SK-N-SH (cell line): Measurements from ENCODE around the gene CLEC2D. TPM values are rescaled to one million over a fixed set of nuclear protein-coding genes. Genes with fewer than 3 reads are reported as not detected.

Source experiments
- CTCF ChIA-PET: fragments of 300-600, 350-600 bp; formaldehyde crosslinking; extraction: SDS; loops from one replicate; lab custom pipeline; 2021; lab: Yijun Ruan, JAX
- POLR2A ChIA-PET: fragments of 350-600 bp; sonication (Branson Sonifier 250); formaldehyde crosslinking; extraction: SDS; loops from one replicate; lab custom pipeline; 2020; ENCODE audit warnings: antibody characterized with exemption, inconsistent platforms; lab: Yijun Ruan, JAX
- DNase-seq: peaks from one replicate; pipeline ENCODE4 v3.0.0; 2012
- H2AFZ ChIP-seq: fragments of 200-600 bp; sonication (generic); 2 replicates; pipeline ENCODE4 v1.8.1; 2016; ENCODE audit warnings: antibody characterized with exemption, mild to moderate bottlenecking, low read depth
- H3F3A ChIP-seq: fragments of 200-600 bp; sonication (generic); replicated peaks from 2 replicates; pipeline ENCODE3; 2016; ENCODE audit warnings: antibody characterized with exemption, mild to moderate bottlenecking; ENCODE audit not compliant: insufficient read depth
- H3K27ac ChIP-seq, 2 experiments: fragments of 200-500 bp in 1 of 2; fragments of 200-600 bp in 1 of 2; sonication (Bioruptor generic) in 1 of 2; sonication (generic), shearing (Covaris generic) in 1 of 2; 2 replicates each; pipeline versions ENCODE4 v1.5.1 to v1.6.1; 2014 to 2016; ENCODE audit warnings: low read depth in 2 of 2, inconsistent platforms in 1 of 2, low read length in 1 of 2, mild to moderate bottlenecking in 1 of 2, mixed read lengths in 1 of 2
- H3K27me3 ChIP-seq: fragments of 200-600 bp; sonication (generic), shearing (Covaris generic); 2 replicates; pipeline ENCODE4 v1.6.1; 2016; ENCODE audit warnings: mixed run types; ENCODE audit not compliant: insufficient read depth
- H3K36me3 ChIP-seq, 2 experiments: fragments of 200-500 bp in 1 of 2; fragments of 200-600 bp in 1 of 2; sonication (Bioruptor generic) in 1 of 2; sonication (generic) in 1 of 2; replicated peaks in 1 of 2; 2 replicates each; pipeline versions ENCODE3 to v1.5.1; 2014 to 2016; ENCODE audit warnings: low read length in 1 of 2, mild to moderate bottlenecking in 1 of 2; ENCODE audit not compliant: insufficient read depth in 2 of 2, control insufficient read depth in 1 of 2
- H3K4me1 ChIP-seq, 2 experiments: fragments of 200-500 bp in 1 of 2; fragments of 200-600 bp in 1 of 2; sonication (Bioruptor generic) in 1 of 2; sonication (generic), shearing (Covaris generic) in 1 of 2; 2 replicates each; pipeline versions ENCODE4 v1.5.1 to v1.6.1; 2014 to 2016; ENCODE audit warnings: low read depth in 1 of 2, low read length in 1 of 2, mixed run types in 1 of 2; ENCODE audit not compliant: insufficient read depth in 2 of 2, control insufficient read depth in 1 of 2
- H3K4me2 ChIP-seq: fragments of 200-600 bp; sonication (generic), shearing (Covaris generic); 2 replicates; pipeline ENCODE4 v1.6.1; 2017; ENCODE audit warnings: mixed run types
- H3K4me3 ChIP-seq, 2 experiments: fragments of 200-500 bp in 1 of 2; fragments of 200-600 bp in 1 of 2; sonication (Bioruptor generic) in 1 of 2; sonication (generic), shearing (Covaris generic) in 1 of 2; 2 replicates each; pipeline versions ENCODE4 v1.5.1 to v1.8.1; 2014 to 2016; ENCODE audit warnings: low read depth in 2 of 2, inconsistent platforms in 1 of 2, low read length in 1 of 2, mild to moderate bottlenecking in 1 of 2, mixed read lengths in 1 of 2, moderate library complexity in 1 of 2
- H3K79me2 ChIP-seq: fragments of 200-600 bp; sonication (generic); 2 replicates; pipeline ENCODE4 v1.8.1; 2017; ENCODE audit warnings: mild to moderate bottlenecking; ENCODE audit not compliant: insufficient read depth
- H3K9ac ChIP-seq: fragments of 200-600 bp; sonication (generic); 2 replicates; pipeline ENCODE4 v1.6.1; 2017; ENCODE audit warnings: mixed run types
- H3K9me2 ChIP-seq: fragments of 200-600 bp; sonication (generic); 2 replicates; pipeline ENCODE4 v1.6.1; 2017; ENCODE audit warnings: mixed run types
- H3K9me3 ChIP-seq: fragments of 200-600 bp; sonication (generic); 2 replicates; pipeline ENCODE4 v1.6.1; 2017; ENCODE audit warnings: mixed run types, mild to moderate bottlenecking, moderate library complexity
- H4K20me1 ChIP-seq: fragments of 200-600 bp; sonication (generic); 2 replicates; pipeline ENCODE4 v1.6.1; 2017; ENCODE audit warnings: mild to moderate bottlenecking, mixed run types; ENCODE audit not compliant: insufficient read depth
- CHD2 ChIP-seq: fragments of 150-350 bp; IDR thresholded peaks from 2 replicates; pipeline ENCODE4 v1.6.1; 2018; ENCODE audit warnings: low read length; ENCODE audit not compliant: partially characterized antibody
- EP300 ChIP-seq, 2 experiments: IDR thresholded peaks; 2 replicates each; pipeline versions ENCODE4 v1.4.0 to v1.6.1; 2012; ENCODE audit warnings: borderline replicate concordance in 1 of 2, low read depth in 1 of 2, low read length in 1 of 2
- EZH2phosphoT487 ChIP-seq: fragments of 200-600 bp; sonication (generic); IDR thresholded peaks from 2 replicates; pipeline ENCODE4 v1.6.1; 2017; ENCODE audit warnings: low read depth, mixed run types, mild to moderate bottlenecking, antibody characterized with exemption, moderate library complexity, borderline replicate concordance
- FOXJ3 ChIP-seq: sonication (generic); formaldehyde crosslinking; IDR thresholded peaks from 2 replicates; pipeline ENCODE4 v1.5.1; 2020; ENCODE audit warnings: mild to moderate bottlenecking, missing genetic modification reagents
- FOXM1 ChIP-seq: IDR thresholded peaks from 2 replicates; pipeline ENCODE4 v1.4.0; 2012; ENCODE audit warnings: low read depth, mild to moderate bottlenecking
- GABPA ChIP-seq: IDR thresholded peaks from 2 replicates; pipeline ENCODE4 v1.4.0; 2012; ENCODE audit warnings: low read depth, mild to moderate bottlenecking
- GATA2 ChIP-seq: sonication (generic); formaldehyde crosslinking; IDR thresholded peaks from 2 replicates; pipeline ENCODE4 v1.5.0; 2020; ENCODE audit warnings: mild to moderate bottlenecking, missing genetic modification reagents
- JUND ChIP-seq: IDR thresholded peaks from 2 replicates; pipeline ENCODE4 v1.4.0; 2012
- MXI1 ChIP-seq: IDR thresholded peaks from 2 replicates; pipeline ENCODE4 v1.6.1; 2012; ENCODE audit warnings: mild to moderate bottlenecking, low read depth, low read length, improper control_type of control experiment
- NRF1 ChIP-seq: IDR thresholded peaks from 2 replicates; pipeline ENCODE4 v1.6.1; 2012; ENCODE audit warnings: low read depth, mild to moderate bottlenecking, low read length
- RAD21 ChIP-seq: IDR thresholded peaks from 2 replicates; pipeline ENCODE4 v1.6.1; 2012; ENCODE audit warnings: mild to moderate bottlenecking, low read length
- RCOR1 ChIP-seq: fragments of 150-350 bp; IDR thresholded peaks from 2 replicates; pipeline ENCODE4 v1.6.1; 2017; ENCODE audit warnings: antibody characterized with exemption, low read length
- RFX5 ChIP-seq: IDR thresholded peaks from 2 replicates; pipeline ENCODE4 v1.6.1; 2012; ENCODE audit warnings: mild to moderate bottlenecking, improper control_type of control experiment, low read length
- SMC3 ChIP-seq: IDR thresholded peaks from 2 replicates; pipeline ENCODE4 v1.6.1; 2012; ENCODE audit warnings: low read depth, low read length, improper control_type of control experiment
- TAF1 ChIP-seq: IDR thresholded peaks from 2 replicates; pipeline ENCODE4 v1.6.1; 2012; ENCODE audit warnings: low read depth, mild to moderate bottlenecking, low read length, moderate library complexity, borderline replicate concordance
- TEAD4 ChIP-seq: IDR thresholded peaks from 2 replicates; pipeline ENCODE4 v1.4.0; 2012; ENCODE audit warnings: mild to moderate bottlenecking, borderline replicate concordance; ENCODE audit not compliant: insufficient read depth
- YY1 ChIP-seq: IDR thresholded peaks from 2 replicates; pipeline ENCODE4 v1.4.0; 2012; ENCODE audit warnings: low read depth, mild to moderate bottlenecking
- WGBS: methylation state at CpG from one replicate; pipeline ENCODE4 v1.1.6; 2017; ENCODE audit warnings: low lambda C conversion rate; 5-methylcytosine and 5-hydroxymethylcytosine counted together
- polyA plus RNA-seq, 3 experiments: library from polyadenylated mRNA; depleted of rRNA; stranded (reverse); fragments of >200 nt; gene quantifications; 2 replicates each; pipeline ENCODE4 v1.2.3, GENCODE V29; 2012
- TF ChIP-seq, protein P1 (sequence below): IDR thresholded peaks from 2 replicates; pipeline ENCODE4 v1.4.0; 2012; ENCODE audit warnings: low read depth
- TF ChIP-seq, protein P2 (sequence below): fragments of 150-350 bp; IDR thresholded peaks from 2 replicates; pipeline ENCODE4 v1.6.1; 2016; ENCODE audit warnings: mild to moderate bottlenecking, low read depth, low read length
- TF ChIP-seq, protein P3 (sequence below): IDR thresholded peaks from 2 replicates; pipeline ENCODE4; 2012
- TF ChIP-seq, protein P4 (sequence below): fragments of 150-350 bp; IDR thresholded peaks from 2 replicates; pipeline ENCODE4 v1.6.1; 2017; ENCODE audit warnings: antibody characterized with exemption, low read length, low read depth, borderline replicate concordance
- TF ChIP-seq, protein P5 (sequence below): IDR thresholded peaks from 2 replicates; pipeline ENCODE4 v1.4.0; 2012; ENCODE audit warnings: low read depth, borderline replicate concordance

Gene CLEC2D
- polyA plus RNA-seq, 1 of the 3 experiments (the other 2 are of a cell fraction): 0.81 TPM

DNA sequence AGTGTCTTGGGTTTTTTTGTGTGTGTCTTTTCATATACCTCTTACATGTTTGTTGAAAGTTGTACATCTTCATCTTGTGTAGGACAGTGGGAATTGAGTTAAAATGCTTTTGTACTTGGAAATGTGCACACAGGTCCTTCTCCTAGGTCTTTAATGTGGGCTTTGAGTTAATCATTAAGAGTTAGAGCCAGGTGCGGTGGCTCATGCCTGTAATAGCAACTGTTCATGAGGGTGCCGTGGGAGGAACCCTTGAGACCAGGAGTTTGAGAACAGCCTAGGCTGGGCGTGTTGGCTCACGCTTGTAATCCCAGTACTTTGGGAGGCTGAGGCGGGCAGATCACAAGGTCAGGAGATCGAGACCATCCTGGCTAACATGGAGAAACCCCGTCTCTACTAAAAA lies 49.5 kb downstream of the CLEC2D start:
- ChIA-PET POLR2A (no interaction called here), CTCF (interaction anchor here (1.1 to 4.4 kb wide), 2 partner anchors 10 to 32 kb away, joined by 3 to 24 read pairs; no protein-coding TSS in a partner anchor)
- Histone ChIP-seq H3K4me2 (no peak overlapping the region), H2AFZ (no peak overlapping the region), H3K9me3 (no peaks in the 10 kb centered on the region), H3F3A (no peaks in the 10 kb centered on the region), H3K9me2 (no peaks in the 10 kb centered on the region), H3K27me3 (peaks cover 35% of the 10 kb centered on the region; the same call in 1 of the 2 replicates), H4K20me1 (no peaks in the 10 kb centered on the region), H3K9ac (no peak overlapping the region), H3K79me2 (no peaks in the 10 kb centered on the region), H3K27ac (no peak overlapping the region), H3K4me3 (no peak overlapping the region), H3K36me3 (no peaks in the 10 kb centered on the region), H3K4me1 (no peaks in the 10 kb centered on the region)
- WGBS: 29% methylated on average over 6 of the region's 7 CpGs
- DNase-seq: no peak
- TF ChIP-seq MXI1: no peak
- TF ChIP-seq FOXM1: no peak
- no peak for TF ChIP-seq CHD2
- no peak for TF ChIP-seq TEAD4
- TF ChIP-seq, protein P1, sequence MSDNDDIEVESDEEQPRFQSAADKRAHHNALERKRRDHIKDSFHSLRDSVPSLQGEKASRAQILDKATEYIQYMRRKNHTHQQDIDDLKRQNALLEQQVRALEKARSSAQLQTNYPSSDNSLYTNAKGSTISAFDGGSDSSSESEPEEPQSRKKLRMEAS: no peak
- TF ChIP-seq, protein P2, sequence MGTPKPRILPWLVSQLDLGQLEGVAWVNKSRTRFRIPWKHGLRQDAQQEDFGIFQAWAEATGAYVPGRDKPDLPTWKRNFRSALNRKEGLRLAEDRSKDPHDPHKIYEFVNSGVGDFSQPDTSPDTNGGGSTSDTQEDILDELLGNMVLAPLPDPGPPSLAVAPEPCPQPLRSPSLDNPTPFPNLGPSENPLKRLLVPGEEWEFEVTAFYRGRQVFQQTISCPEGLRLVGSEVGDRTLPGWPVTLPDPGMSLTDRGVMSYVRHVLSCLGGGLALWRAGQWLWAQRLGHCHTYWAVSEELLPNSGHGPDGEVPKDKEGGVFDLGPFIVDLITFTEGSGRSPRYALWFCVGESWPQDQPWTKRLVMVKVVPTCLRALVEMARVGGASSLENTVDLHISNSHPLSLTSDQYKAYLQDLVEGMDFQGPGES: no peak
- TF ChIP-seq GABPA: no peak
- TF ChIP-seq, protein P3, sequence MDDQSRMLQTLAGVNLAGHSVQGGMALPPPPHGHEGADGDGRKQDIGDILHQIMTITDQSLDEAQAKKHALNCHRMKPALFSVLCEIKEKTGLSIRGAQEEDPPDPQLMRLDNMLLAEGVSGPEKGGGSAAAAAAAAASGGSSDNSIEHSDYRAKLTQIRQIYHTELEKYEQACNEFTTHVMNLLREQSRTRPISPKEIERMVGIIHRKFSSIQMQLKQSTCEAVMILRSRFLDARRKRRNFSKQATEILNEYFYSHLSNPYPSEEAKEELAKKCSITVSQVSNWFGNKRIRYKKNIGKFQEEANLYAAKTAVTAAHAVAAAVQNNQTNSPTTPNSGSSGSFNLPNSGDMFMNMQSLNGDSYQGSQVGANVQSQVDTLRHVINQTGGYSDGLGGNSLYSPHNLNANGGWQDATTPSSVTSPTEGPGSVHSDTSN: no peak
- TF ChIP-seq, protein P4, sequence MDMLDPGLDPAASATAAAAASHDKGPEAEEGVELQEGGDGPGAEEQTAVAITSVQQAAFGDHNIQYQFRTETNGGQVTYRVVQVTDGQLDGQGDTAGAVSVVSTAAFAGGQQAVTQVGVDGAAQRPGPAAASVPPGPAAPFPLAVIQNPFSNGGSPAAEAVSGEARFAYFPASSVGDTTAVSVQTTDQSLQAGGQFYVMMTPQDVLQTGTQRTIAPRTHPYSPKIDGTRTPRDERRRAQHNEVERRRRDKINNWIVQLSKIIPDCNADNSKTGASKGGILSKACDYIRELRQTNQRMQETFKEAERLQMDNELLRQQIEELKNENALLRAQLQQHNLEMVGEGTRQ: no peak
- no peak for TF ChIP-seq TAF1
- TF ChIP-seq EZH2phosphoT487: no peak

DNA sequence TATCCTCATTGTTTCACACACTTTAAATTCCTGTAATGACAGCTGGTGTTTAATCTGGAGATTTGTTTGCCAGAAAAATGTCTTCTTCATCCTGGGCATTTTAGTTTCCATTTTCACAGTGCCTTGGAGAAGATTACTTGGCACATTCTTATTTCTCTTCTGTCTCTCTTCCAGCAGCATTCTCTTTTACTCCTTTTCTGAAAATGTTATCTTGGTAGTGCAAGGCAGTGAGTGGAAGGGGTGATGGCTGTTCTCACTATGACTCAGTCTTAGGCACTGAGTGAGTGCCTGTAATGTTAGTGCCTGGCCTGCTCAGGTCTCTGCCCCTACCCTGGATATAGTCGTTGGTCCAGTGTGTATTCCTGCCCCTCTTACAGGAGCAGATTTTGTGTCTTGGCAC lies 50.3 kb downstream of the CLEC2D start:
- Histone ChIP-seq H3K9me2 (no peaks in the 10 kb centered on the region), H3K27ac (no peak overlapping the region), H3K36me3 (no peaks in the 10 kb centered on the region), H3K9me3 (no peaks in the 10 kb centered on the region), H3K4me1 (no peaks in the 10 kb centered on the region), H3F3A (no peaks in the 10 kb centered on the region), H3K79me2 (no peaks in the 10 kb centered on the region), H3K9ac (no peak overlapping the region), H2AFZ (no peak overlapping the region), H3K4me3 (no peak overlapping the region), H3K27me3 (peaks cover 30% of the 10 kb centered on the region; the same call in 1 of the 2 replicates), H4K20me1 (no peaks in the 10 kb centered on the region), H3K4me2 (no peak overlapping the region)
- ChIA-PET CTCF (interaction anchor here (1.1 to 4.4 kb wide), 2 partner anchors 11 to 31 kb away, joined by 3 to 24 read pairs; no protein-coding TSS in a partner anchor), POLR2A (no interaction called here)
- DNase-seq: no peak
- WGBS: 11% methylated on average over 1 of the region's 1 CpG
- TF ChIP-seq GABPA (no peak), EZH2phosphoT487 (no peak), GATA2 (CRISPR knock-in tag) (no peak), MXI1 (no peak), JUND (no peak), NRF1 (no peak), FOXJ3 (CRISPR knock-in tag) (no peak), TEAD4 (no peak), RAD21 (no peak), YY1 (no peak), RCOR1 (no peak), SMC3 (no peak), RFX5 (no peak), TAF1 (no peak), EP300 (IDR thresholded peaks at IDR 0.05; ENCODE audit: borderline replicate concordance in 1 of 2, low read depth in 1 of 2, low read length in 1 of 2) (no peak)
- TF ChIP-seq, protein P3: no peak
- TF ChIP-seq, protein P1: no peak
- TF ChIP-seq, protein P5, sequence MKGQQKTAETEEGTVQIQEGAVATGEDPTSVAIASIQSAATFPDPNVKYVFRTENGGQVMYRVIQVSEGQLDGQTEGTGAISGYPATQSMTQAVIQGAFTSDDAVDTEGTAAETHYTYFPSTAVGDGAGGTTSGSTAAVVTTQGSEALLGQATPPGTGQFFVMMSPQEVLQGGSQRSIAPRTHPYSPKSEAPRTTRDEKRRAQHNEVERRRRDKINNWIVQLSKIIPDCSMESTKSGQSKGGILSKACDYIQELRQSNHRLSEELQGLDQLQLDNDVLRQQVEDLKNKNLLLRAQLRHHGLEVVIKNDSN: no peak
